MM.1S (cell line): ENCODE results near the gene TFCP2L1.
"Not testable (repeated sequence)": the region's sequence is repeated elsewhere in the genome, so short reads cannot be mapped to it uniquely, and the experiment has no call there.

Experiments used
- DNase-seq: peaks from one replicate; pipeline ENCODE4 v3.0.0-alpha.2; 2015
- H2AFZ ChIP-seq: fragments of 300-600 bp; sonication (generic); 2 replicates; pipeline ENCODE4 v1.6.0; 2016; ENCODE audit warnings: antibody characterized with exemption, low read length
- H3F3A ChIP-seq: fragments of 300-600 bp; sonication (generic); 2 replicates; pipeline ENCODE4 v1.6.1; 2016; ENCODE audit warnings: mild to moderate bottlenecking, antibody characterized with exemption, low read length, moderate library complexity, mixed read lengths; ENCODE audit not compliant: insufficient read depth
- H3K27ac ChIP-seq: fragments of 300-600 bp; sonication (generic); 2 replicates; pipeline ENCODE4 v1.5.1; 2016; ENCODE audit warnings: mild to moderate bottlenecking, low read length
- H3K27me3 ChIP-seq: fragments of 300-600 bp; sonication (generic); replicated peaks from 2 replicates; pipeline ENCODE4 v1.6.0; 2016; ENCODE audit warnings: low read length; ENCODE audit not compliant: insufficient read depth
- H3K36me3 ChIP-seq: fragments of 300-600 bp; sonication (generic); replicated peaks from 2 replicates; pipeline ENCODE4 v1.6.1; 2016; ENCODE audit warnings: mild to moderate bottlenecking, low read length, mixed read lengths; ENCODE audit not compliant: insufficient read depth
- H3K4me1 ChIP-seq: fragments of 300-600 bp; sonication (generic); 2 replicates; pipeline ENCODE4 v1.6.1; 2016; ENCODE audit warnings: low read length, mixed read lengths
- H3K4me2 ChIP-seq: fragments of 300-600 bp; sonication (generic); 2 replicates; pipeline ENCODE4 v1.6.0; 2016; ENCODE audit warnings: low read depth, low read length
- H3K4me3 ChIP-seq: fragments of 300-600 bp; sonication (generic); 2 replicates; pipeline ENCODE4 v1.5.1; 2016; ENCODE audit warnings: low read length, mixed read lengths
- H3K79me2 ChIP-seq: fragments of 300-600 bp; sonication (generic); 2 replicates; pipeline ENCODE4 v1.6.1; 2016; ENCODE audit warnings: mixed run types, low read length, mixed read lengths
- H3K9ac ChIP-seq: fragments of 300-600 bp; sonication (generic); 2 replicates; pipeline ENCODE4 v1.6.1; 2016; ENCODE audit warnings: low read length, mixed read lengths
- H3K9me2 ChIP-seq: fragments of 300-600 bp; sonication (generic); replicated peaks from 2 replicates; pipeline ENCODE4 v1.6.1; 2016; ENCODE audit warnings: mild to moderate bottlenecking, low read length, mixed read lengths; ENCODE audit not compliant: insufficient read depth
- H3K9me3 ChIP-seq: fragments of 300-600 bp; sonication (generic); replicated peaks from 2 replicates; pipeline ENCODE4 v1.6.1; 2016; ENCODE audit warnings: mild to moderate bottlenecking, low read length, mixed read lengths; ENCODE audit not compliant: insufficient read depth
- H4K20me1 ChIP-seq: fragments of 300-600 bp; sonication (generic); 2 replicates; pipeline ENCODE4 v1.6.1; 2016; ENCODE audit warnings: mild to moderate bottlenecking, low read length, moderate library complexity, mixed read lengths; ENCODE audit not compliant: insufficient read depth
- CTCF ChIP-seq: fragments of 300-600 bp; sonication (generic); IDR thresholded peaks from 2 replicates; pipeline ENCODE4 v1.5.1; 2016; ENCODE audit warnings: antibody characterized with exemption, low read length, mixed read lengths
- EZH2 ChIP-seq: fragments of 300-600 bp; sonication (generic); optimal IDR thresholded peaks from 2 replicates; pipeline ENCODE3; 2017; ENCODE audit warnings: low read depth, mild to moderate bottlenecking, antibody characterized with exemption, low read length, mixed read lengths
- EZH2phosphoT487 ChIP-seq: fragments of 300-600 bp; sonication (generic); IDR thresholded peaks from 2 replicates; pipeline ENCODE4 v1.6.1; 2018; ENCODE audit warnings: antibody characterized with exemption, low read length

Gene TFCP2L1

GRCh38 chr2:121231385-121232000 is 53.5 kb downstream of the TFCP2L1 start:
- no peak overlapping the region for H3K27ac ChIP-seq
- H3K4me3 ChIP-seq, result no peak overlapping the region
- H3K9me3 ChIP-seq, result no peaks in the 10 kb centered on the region
- DNase-seq, result no peak
- no peak for TF ChIP-seq EZH2
- no peak for TF ChIP-seq EZH2phosphoT487
- TF ChIP-seq CTCF, result no peak
- H2AFZ ChIP-seq, result no peak overlapping the region
- H3F3A ChIP-seq, result no peaks in the 10 kb centered on the region
- H3K9ac ChIP-seq, result no peak overlapping the region
- no peaks in the 10 kb centered on the region for H3K79me2 ChIP-seq
- H3K4me1 ChIP-seq, result no peaks in the 10 kb centered on the region
- no peaks in the 10 kb centered on the region for H3K27me3 ChIP-seq
- no peaks in the 10 kb centered on the region for H3K9me2 ChIP-seq
- H4K20me1 ChIP-seq, result no peaks in the 10 kb centered on the region
- H3K36me3 ChIP-seq, result no peaks in the 10 kb centered on the region
- H3K4me2 ChIP-seq, result no peak overlapping the region

- no peak overlapping the region for H3K4me2 ChIP-seq
- H3K27ac ChIP-seq, result no peak overlapping the region
- no peaks in the 10 kb centered on the region for H3K36me3 ChIP-seq
- H3F3A ChIP-seq, result no peaks in the 10 kb centered on the region
- no peaks in the 10 kb centered on the region for H3K27me3 ChIP-seq
- no peak overlapping the region for H2AFZ ChIP-seq
- H3K4me3 ChIP-seq, result no peak overlapping the region
- no peaks in the 10 kb centered on the region for H3K9me3 ChIP-seq
- H3K9me2 ChIP-seq, result no peaks in the 10 kb centered on the region
- H3K9ac ChIP-seq, result no peak overlapping the region
- no peak for TF ChIP-seq EZH2phosphoT487
- TF ChIP-seq EZH2, result no peak
- TF ChIP-seq CTCF, result no peak
- no peaks in the 10 kb centered on the region for H3K4me1 ChIP-seq
- no peaks in the 10 kb centered on the region for H4K20me1 ChIP-seq
- no peak for DNase-seq
- H3K79me2 ChIP-seq, result no peaks in the 10 kb centered on the region
Measured at GRCh38 chr2:121228521-121228920, 56.5 kb downstream of the TFCP2L1 start.

GRCh38 chr2:121227381-121228144 is 57.4 kb downstream of the TFCP2L1 start:
- not testable (repeated sequence) for H3K4me2 ChIP-seq, H3F3A ChIP-seq, H3K4me3 ChIP-seq, H3K9ac ChIP-seq, H4K20me1 ChIP-seq, DNase-seq, H2AFZ ChIP-seq, H3K9me3 ChIP-seq, H3K27ac ChIP-seq, H3K27me3 ChIP-seq, H3K4me1 ChIP-seq, H3K79me2 ChIP-seq, H3K36me3 ChIP-seq, H3K9me2 ChIP-seq

- not testable (repeated sequence) for H3K36me3 ChIP-seq, H3K79me2 ChIP-seq, H3K4me2 ChIP-seq, H3F3A ChIP-seq, H3K4me1 ChIP-seq, DNase-seq, H2AFZ ChIP-seq, H3K9me3 ChIP-seq, H3K27ac ChIP-seq, H4K20me1 ChIP-seq, H3K4me3 ChIP-seq, H3K27me3 ChIP-seq, H3K9ac ChIP-seq, H3K9me2 ChIP-seq
Measured at GRCh38 chr2:121225681-121226080, 59.3 kb downstream of the TFCP2L1 start.
